K562 (cell line): ENCODE results near the gene MINPP1.

Source experiments
- CHD2 ChIP-seq: IDR thresholded peaks from 2 replicates; pipeline ENCODE4 v1.6.1; 2011; ENCODE audit warnings: low read depth, low read length
- ELF4 ChIP-seq: fragments of 450-650 bp; formaldehyde crosslinking; IDR thresholded peaks from 2 replicates; pipeline ENCODE4 v1.4.0; 2022; ENCODE audit warnings: missing genetic modification characterization
- NFIC ChIP-seq: fragments of 450-650 bp; IDR thresholded peaks from 2 replicates; pipeline ENCODE4 v1.6.1; 2017; ENCODE audit warnings: mild to moderate bottlenecking, inconsistent platforms
- POLR2A ChIP-seq: fragments of 450-650 bp; conservative IDR thresholded peaks from 2 replicates; pipeline ENCODE4 v1.6.1; 2016
- POLR2AphosphoS5 ChIP-seq: IDR thresholded peaks from 2 replicates; pipeline ENCODE4 v1.6.1; 2011; ENCODE audit warnings: mild to moderate bottlenecking, low read depth, low read length, moderate library complexity; ENCODE audit not compliant: control insufficient read depth, insufficient read depth
- SMC3 ChIP-seq: conservative IDR thresholded peaks from 2 replicates; pipeline ENCODE4 v1.6.1; 2011; ENCODE audit warnings: low read depth, low read length, improper control_type of control experiment; ENCODE audit not compliant: insufficient read depth
- TBL1XR1 ChIP-seq, 2 experiments: IDR thresholded peaks; 2 replicates each; pipeline ENCODE4 v1.6.1; 2012; ENCODE audit warnings: improper control_type of control experiment in 2 of 2, low read length in 2 of 2, mild to moderate bottlenecking in 1 of 2
- TF ChIP-seq, protein P1 (sequence below), 3 experiments: IDR thresholded peaks in 2 of 3; conservative IDR thresholded peaks in 1 of 3; 2 replicates each; pipeline ENCODE4 v1.5.1; 2011 to 2012; ENCODE audit warnings: low read length in 3 of 3, mild to moderate bottlenecking in 3 of 3, control low read depth in 2 of 3, improper control_type of control experiment in 1 of 3, inconsistent platforms in 1 of 3, low read depth in 1 of 3, mixed read lengths in 1 of 3, moderate library complexity in 1 of 3; ENCODE audit not compliant: insufficient read depth in 2 of 3
- TF ChIP-seq, protein P2 (sequence below), 2 experiments: fragments of 200-800 bp in 1 of 2; sonication (Bioruptor generic) in 1 of 2; sonication (generic) in 1 of 2; formaldehyde crosslinking in 1 of 2; IDR thresholded peaks in 1 of 2; conservative IDR thresholded peaks in 1 of 2; 2 replicates each; pipeline versions ENCODE4 v1.5.0 to v1.6.1; 2016 to 2020; ENCODE audit warnings: missing compliant biosample characterization in 1 of 2, missing genetic modification characterization in 1 of 2, missing genetic modification reagents in 1 of 2

DNA sequence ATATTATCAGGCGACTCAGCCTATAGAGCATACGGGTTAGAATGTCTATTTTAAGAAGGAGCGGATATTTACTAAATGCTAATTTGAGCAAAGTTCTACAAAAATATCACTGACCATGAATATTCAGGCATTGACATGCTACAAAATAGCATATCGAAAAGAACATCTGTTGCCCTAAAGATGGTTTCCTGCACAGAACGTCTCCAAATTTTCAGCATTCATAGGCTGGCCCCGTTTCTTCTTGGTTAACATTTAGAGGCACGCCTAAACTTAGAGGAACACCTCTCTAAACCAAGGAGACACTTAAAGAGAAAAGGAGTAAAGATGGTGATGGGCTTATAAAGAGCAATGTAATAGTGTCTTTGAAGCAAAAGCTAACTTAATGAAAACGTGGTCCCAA, 1.3 kb upstream of the MINPP1 start:
- TF ChIP-seq, protein P1, sequence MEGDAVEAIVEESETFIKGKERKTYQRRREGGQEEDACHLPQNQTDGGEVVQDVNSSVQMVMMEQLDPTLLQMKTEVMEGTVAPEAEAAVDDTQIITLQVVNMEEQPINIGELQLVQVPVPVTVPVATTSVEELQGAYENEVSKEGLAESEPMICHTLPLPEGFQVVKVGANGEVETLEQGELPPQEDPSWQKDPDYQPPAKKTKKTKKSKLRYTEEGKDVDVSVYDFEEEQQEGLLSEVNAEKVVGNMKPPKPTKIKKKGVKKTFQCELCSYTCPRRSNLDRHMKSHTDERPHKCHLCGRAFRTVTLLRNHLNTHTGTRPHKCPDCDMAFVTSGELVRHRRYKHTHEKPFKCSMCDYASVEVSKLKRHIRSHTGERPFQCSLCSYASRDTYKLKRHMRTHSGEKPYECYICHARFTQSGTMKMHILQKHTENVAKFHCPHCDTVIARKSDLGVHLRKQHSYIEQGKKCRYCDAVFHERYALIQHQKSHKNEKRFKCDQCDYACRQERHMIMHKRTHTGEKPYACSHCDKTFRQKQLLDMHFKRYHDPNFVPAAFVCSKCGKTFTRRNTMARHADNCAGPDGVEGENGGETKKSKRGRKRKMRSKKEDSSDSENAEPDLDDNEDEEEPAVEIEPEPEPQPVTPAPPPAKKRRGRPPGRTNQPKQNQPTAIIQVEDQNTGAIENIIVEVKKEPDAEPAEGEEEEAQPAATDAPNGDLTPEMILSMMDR (IDR thresholded peaks at IDR 0.05 in 2 of 3, conservative IDR thresholded peaks at IDR 0.05 in 1 of 3; ENCODE audit: insufficient read depth in 2 of 3, low read depth in 1 of 3, low read length in 3 of 3), result no peak
- TF ChIP-seq CHD2 (no peak), SMC3 (no peak), POLR2A (no peak), TBL1XR1 (IDR thresholded peaks at IDR 0.05; ENCODE audit: low read length in 2 of 2) (no peak), POLR2AphosphoS5 (no peak), ELF4 (CRISPR knock-in tag) (no peak), NFIC (no peak)
- TF ChIP-seq, protein P2, sequence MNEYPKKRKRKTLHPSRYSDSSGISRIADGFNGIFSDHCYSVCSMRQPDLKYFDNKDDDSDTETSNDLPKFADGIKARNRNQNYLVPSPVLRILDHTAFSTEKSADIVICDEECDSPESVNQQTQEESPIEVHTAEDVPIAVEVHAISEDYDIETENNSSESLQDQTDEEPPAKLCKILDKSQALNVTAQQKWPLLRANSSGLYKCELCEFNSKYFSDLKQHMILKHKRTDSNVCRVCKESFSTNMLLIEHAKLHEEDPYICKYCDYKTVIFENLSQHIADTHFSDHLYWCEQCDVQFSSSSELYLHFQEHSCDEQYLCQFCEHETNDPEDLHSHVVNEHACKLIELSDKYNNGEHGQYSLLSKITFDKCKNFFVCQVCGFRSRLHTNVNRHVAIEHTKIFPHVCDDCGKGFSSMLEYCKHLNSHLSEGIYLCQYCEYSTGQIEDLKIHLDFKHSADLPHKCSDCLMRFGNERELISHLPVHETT (CRISPR knock-in tag; conservative IDR thresholded peaks at IDR 0.05 in 1 of 2, IDR thresholded peaks at IDR 0.05 in 1 of 2), result no peak
